Astrocyte (in vitro differentiated cells and primary cell): Measurements from ENCODE around the gene CDK11A. TPM values are rescaled to one million over a fixed set of nuclear protein-coding genes. Genes with fewer than 3 reads are reported as not detected.
"Not testable (repeated sequence)": the region's sequence is repeated elsewhere in the genome, so short reads cannot be mapped to it uniquely, and the experiment has no call there.

Experiments used
- DNase-seq: peaks from one replicate; pipeline ENCODE4 v3.0.0-alpha.2; 2010; ENCODE audit warnings: low read depth
- FAIRE-seq: peaks from 2 replicates; lab custom pipeline; 2011; peaks lifted over from hg19 to GRCh38; lab: Jason Lieb, UNC
- H2AFZ ChIP-seq: 2 replicates; pipeline ENCODE4 v1.6.0; 2012; ENCODE audit warnings: low read depth, low read length, inconsistent platforms
- H3K27ac ChIP-seq: 2 replicates; pipeline ENCODE4 v1.5.1; 2011; ENCODE audit warnings: low read depth, low read length, inconsistent platforms
- H3K27me3 ChIP-seq: 2 replicates; pipeline ENCODE4 v1.6.0; 2011; ENCODE audit warnings: low read length, inconsistent platforms; ENCODE audit not compliant: insufficient read depth
- H3K36me3 ChIP-seq: 2 replicates; pipeline ENCODE4 v1.5.1; 2011; ENCODE audit warnings: low read length, inconsistent platforms; ENCODE audit not compliant: insufficient read depth
- H3K4me1 ChIP-seq: 2 replicates; pipeline ENCODE4 v1.5.1; 2011; ENCODE audit warnings: low read length, inconsistent platforms; ENCODE audit not compliant: insufficient read depth
- H3K4me2 ChIP-seq: 2 replicates; pipeline ENCODE4 v1.6.0; 2012; ENCODE audit warnings: low read length, inconsistent platforms
- H3K4me3 ChIP-seq: 2 replicates; pipeline ENCODE4 v1.5.1; 2011; ENCODE audit warnings: low read depth, mild to moderate bottlenecking, low read length, inconsistent platforms; ENCODE audit not compliant: insufficient read depth
- H3K79me2 ChIP-seq: 2 replicates; pipeline ENCODE4 v1.6.0; 2012; ENCODE audit warnings: mild to moderate bottlenecking, low read length, inconsistent platforms; ENCODE audit not compliant: insufficient read depth
- H3K9ac ChIP-seq: 2 replicates; pipeline ENCODE4 v1.6.0; 2012; ENCODE audit warnings: mild to moderate bottlenecking, low read length, inconsistent platforms
- H3K9me3 ChIP-seq: 2 replicates; pipeline ENCODE4 v1.5.1; 2012; ENCODE audit warnings: low read depth, mild to moderate bottlenecking, low read length, inconsistent platforms; ENCODE audit not compliant: insufficient read depth
- H4K20me1 ChIP-seq: 2 replicates; pipeline ENCODE4 v1.6.0; 2012; ENCODE audit warnings: low read length, inconsistent platforms; ENCODE audit not compliant: insufficient read depth
- H3K27ac Mint-ChIP-seq: one replicate; pipeline ENCODE4 v1.8.0; 2021; ENCODE audit warnings: mild to moderate bottlenecking, mixed read lengths; ENCODE audit not compliant: unreplicated experiment
- H3K27me3 Mint-ChIP-seq: one replicate; pipeline ENCODE4 v1.8.0; 2021; ENCODE audit warnings: low read depth, mixed read lengths; ENCODE audit not compliant: unreplicated experiment
- H3K36me3 Mint-ChIP-seq: one replicate; pipeline ENCODE4 v1.8.0; 2021; ENCODE audit warnings: low read depth, mixed read lengths; ENCODE audit not compliant: unreplicated experiment
- H3K4me1 Mint-ChIP-seq: one replicate; pipeline ENCODE4 v1.8.0; 2021; ENCODE audit warnings: low read depth, mixed read lengths; ENCODE audit not compliant: unreplicated experiment
- H3K4me3 Mint-ChIP-seq: one replicate; pipeline ENCODE4 v1.8.0; 2021; ENCODE audit warnings: mild to moderate bottlenecking, moderate library complexity, mixed read lengths; ENCODE audit not compliant: unreplicated experiment
- H3K9me3 Mint-ChIP-seq: one replicate; pipeline ENCODE4 v1.8.0; 2021; ENCODE audit warnings: mild to moderate bottlenecking, mixed read lengths; ENCODE audit not compliant: unreplicated experiment
- EZH2 ChIP-seq: IDR thresholded peaks from 2 replicates; pipeline ENCODE4 v1.6.1; 2012; ENCODE audit warnings: mild to moderate bottlenecking, low read length, inconsistent platforms; ENCODE audit not compliant: insufficient read depth
- total RNA-seq: library from RNA; stranded (reverse); gene quantifications from 2 replicates; pipeline ENCODE4 v1.2.1, GENCODE V29; 2021
- TF ChIP-seq, protein P1 (sequence below): IDR thresholded peaks from 2 replicates; pipeline ENCODE4 v1.5.1; 2011; ENCODE audit warnings: low read depth, mild to moderate bottlenecking, inconsistent platforms, low read length, moderate library complexity; ENCODE audit not compliant: insufficient read depth

Gene CDK11A
- total RNA-seq, 1 donor from 2014 or later, result 30.3 TPM

DNA sequence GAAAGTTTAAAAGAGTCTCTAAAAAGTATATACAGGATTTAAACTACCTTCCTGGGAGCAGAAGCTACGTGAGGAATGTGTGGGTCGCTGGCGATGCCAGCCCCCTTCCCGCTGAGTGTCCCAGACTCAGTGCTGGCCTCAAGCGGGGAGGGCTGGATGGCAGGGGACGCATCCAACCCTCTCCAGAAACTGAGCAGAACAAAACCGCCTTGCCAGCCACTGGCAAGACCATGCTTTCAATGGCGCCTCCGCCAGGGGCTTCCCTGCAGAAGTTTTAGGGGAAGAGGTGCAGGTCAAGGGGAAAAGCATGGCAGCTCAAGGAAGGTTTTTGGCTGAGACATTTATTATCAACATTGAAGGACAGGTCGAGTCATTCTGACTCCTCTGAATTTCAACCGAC is 28.0 kb upstream of the CDK11A start:
- no peak overlapping the region for H3K4me3 Mint-ChIP-seq
- peak overlapping the region; percentile 34 for H3K27ac Mint-ChIP-seq
- Histone ChIP-seq H3K79me2 (no peaks in the 10 kb centered on the region), H3K4me3 (no peak overlapping the region), H2AFZ (no peak overlapping the region), H3K9ac (no peak overlapping the region), H3K27ac (no peak overlapping the region), H3K4me2 (no peak overlapping the region), H3K4me1 (no peaks in the 10 kb centered on the region), H3K27me3 (no peaks in the 10 kb centered on the region), H4K20me1 (no peaks in the 10 kb centered on the region), H3K9me3 (no peaks in the 10 kb centered on the region), H3K36me3 (peaks cover 4% of the 10 kb centered on the region)
- DNase-seq (no peak), FAIRE-seq (no peak)
- peaks cover 8% of the 10 kb centered on the region for H3K36me3 Mint-ChIP-seq
- no peaks in the 10 kb centered on the region for H3K27me3 Mint-ChIP-seq
- no peak for TF ChIP-seq EZH2
- TF ChIP-seq, protein P1, sequence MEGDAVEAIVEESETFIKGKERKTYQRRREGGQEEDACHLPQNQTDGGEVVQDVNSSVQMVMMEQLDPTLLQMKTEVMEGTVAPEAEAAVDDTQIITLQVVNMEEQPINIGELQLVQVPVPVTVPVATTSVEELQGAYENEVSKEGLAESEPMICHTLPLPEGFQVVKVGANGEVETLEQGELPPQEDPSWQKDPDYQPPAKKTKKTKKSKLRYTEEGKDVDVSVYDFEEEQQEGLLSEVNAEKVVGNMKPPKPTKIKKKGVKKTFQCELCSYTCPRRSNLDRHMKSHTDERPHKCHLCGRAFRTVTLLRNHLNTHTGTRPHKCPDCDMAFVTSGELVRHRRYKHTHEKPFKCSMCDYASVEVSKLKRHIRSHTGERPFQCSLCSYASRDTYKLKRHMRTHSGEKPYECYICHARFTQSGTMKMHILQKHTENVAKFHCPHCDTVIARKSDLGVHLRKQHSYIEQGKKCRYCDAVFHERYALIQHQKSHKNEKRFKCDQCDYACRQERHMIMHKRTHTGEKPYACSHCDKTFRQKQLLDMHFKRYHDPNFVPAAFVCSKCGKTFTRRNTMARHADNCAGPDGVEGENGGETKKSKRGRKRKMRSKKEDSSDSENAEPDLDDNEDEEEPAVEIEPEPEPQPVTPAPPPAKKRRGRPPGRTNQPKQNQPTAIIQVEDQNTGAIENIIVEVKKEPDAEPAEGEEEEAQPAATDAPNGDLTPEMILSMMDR, result no peak
- H3K9me3 Mint-ChIP-seq, result no peaks in the 10 kb centered on the region
- no peaks in the 10 kb centered on the region for H3K4me1 Mint-ChIP-seq

GRCh38 chr1:1749941-1750340 is 25.8 kb upstream of the CDK11A start:
- DNase-seq, H3K79me2 ChIP-seq, H3K4me3 ChIP-seq, H3K9me3 ChIP-seq, H3K4me1 Mint-ChIP-seq, H3K4me2 ChIP-seq, H3K36me3 Mint-ChIP-seq, H3K27ac ChIP-seq, H3K9ac ChIP-seq, H4K20me1 ChIP-seq, H3K9me3 Mint-ChIP-seq, H3K27me3 ChIP-seq, H3K4me3 Mint-ChIP-seq, H2AFZ ChIP-seq, H3K4me1 ChIP-seq, H3K36me3 ChIP-seq, H3K27ac Mint-ChIP-seq, FAIRE-seq, H3K27me3 Mint-ChIP-seq: not testable (repeated sequence)

- Mint-ChIP-seq H3K27me3 (no peaks in the 10 kb centered on the region), H3K9me3 (no peaks in the 10 kb centered on the region), H3K36me3 (peaks cover 1% of the 10 kb centered on the region), H3K27ac (no peak overlapping the region), H3K4me1 (no peaks in the 10 kb centered on the region), H3K4me3 (no peak overlapping the region)
- H3K9me3 ChIP-seq, result no peaks in the 10 kb centered on the region
- no peak for TF ChIP-seq EZH2
- TF ChIP-seq, protein P1, result no peak
- H3K4me2 ChIP-seq, result no peak overlapping the region
- H3K36me3 ChIP-seq, result no peaks in the 10 kb centered on the region
- no peaks in the 10 kb centered on the region for H3K79me2 ChIP-seq
- FAIRE-seq (no peak), DNase-seq (no peak)
- no peaks in the 10 kb centered on the region for H4K20me1 ChIP-seq
- H3K27ac ChIP-seq, result no peak overlapping the region
- H3K9ac ChIP-seq, result no peak overlapping the region
- H3K4me1 ChIP-seq, result no peaks in the 10 kb centered on the region
- no peak overlapping the region for H3K4me3 ChIP-seq
- no peaks in the 10 kb centered on the region for H3K27me3 ChIP-seq
- H2AFZ ChIP-seq, result no peak overlapping the region
These were observed 24.6 kb upstream of the CDK11A start for GRCh38 chr1:1748686-1749321.

- not testable (repeated sequence) for H3K36me3 ChIP-seq, DNase-seq, FAIRE-seq, H3K4me3 ChIP-seq, H3K27ac Mint-ChIP-seq, H3K9me3 Mint-ChIP-seq, H4K20me1 ChIP-seq, H2AFZ ChIP-seq, H3K9me3 ChIP-seq, H3K9ac ChIP-seq, H3K27me3 Mint-ChIP-seq, H3K4me2 ChIP-seq, H3K4me1 Mint-ChIP-seq, H3K27me3 ChIP-seq, H3K4me3 Mint-ChIP-seq, H3K36me3 Mint-ChIP-seq, H3K27ac ChIP-seq, H3K4me1 ChIP-seq
- peaks cover 13% of the 10 kb centered on the region for H3K79me2 ChIP-seq
These were observed 22.4 kb upstream of the CDK11A start for GRCh38 chr1:1746566-1746909.
